ENCODE measurements around the gene CYP4F11. TPM values are rescaled to one million over a fixed set of nuclear protein-coding genes. Genes with fewer than 3 reads are reported as not detected.

The CYP4F11 gene
- total and polyA plus RNA-seq, 2 of the 4 experiments (the other 2 are of a cell fraction) = not detected

GRCh38 chr19:15936950-15937349, 2.6 kb upstream of the CYP4F11 start:
- in situ Hi-C loops (cut with MboI; ENCODE audit: low sequenced_read_pairs) = no loop called here
- ChIA-PET POLR2A (ENCODE audit: unreplicated experiment) (no interaction called here), CTCF (no interaction called here)
- no peaks in the 10 kb centered on the region for H3K36me3 ChIP-seq (ENCODE audit: control insufficient read depth, insufficient read depth, low read length)
- no peak overlapping the region for H3K4me2 ChIP-seq (ENCODE audit: low read depth, low read length)
- no peak overlapping the region for H2AK5ac ChIP-seq (ENCODE audit: low read depth, low read length)
- no peak overlapping the region for H3K4me3 ChIP-seq (ENCODE audit: insufficient read depth, low read depth, low read length)
- no peak overlapping the region for H3K9ac ChIP-seq (ENCODE audit: low read depth, low read length)
- no peak overlapping the region for H2BK20ac ChIP-seq (ENCODE audit: low read depth, low read length)
- dilution Hi-C loops (cut with HindIII; ENCODE audit: low sequenced_read_pairs, unreplicated experiment) = no loop called here
- no peak overlapping the region for H3K56ac ChIP-seq (ENCODE audit: extremely low read depth, insufficient read depth, low read length)
- H3K14ac ChIP-seq (replicated peaks; ENCODE audit: low read depth, low read length) = no peak overlapping the region
- no peaks in the 10 kb centered on the region for H4K20me1 ChIP-seq (ENCODE audit: insufficient read depth, low read length)
- ATAC-seq (ENCODE audit: low read depth) = no peak
- H2AK9ac ChIP-seq (replicated peaks; ENCODE audit: low read depth, low read length, poor library complexity) = no peak overlapping the region
- no peak for DNase-seq
- H2AFZ ChIP-seq (replicated peaks; ENCODE audit: low read length, poor library complexity) = no peak overlapping the region
- no TSS peak for BruUV-seq (replicated peaks)
- H3K9me1 ChIP-seq (ENCODE audit: insufficient read depth, low read length) = no peaks in the 10 kb centered on the region
- no peak overlapping the region for H2BK15ac ChIP-seq (ENCODE audit: low read depth, low read length)
- no peak overlapping the region for H4K8ac ChIP-seq (ENCODE audit: low read depth in 2 of 2, low read length in 2 of 2)
- no CpG with 5 or more reads among the region's 2 CpGs for WGBS, 2 experiments (ENCODE audit: extremely low coverage in 2 of 2, insufficient read length in 1 of 2)
- intact Hi-C loops (cut with micrococcal nuclease) = no loop called here
- H3K27ac ChIP-seq (ENCODE audit: insufficient read depth, low read length) = no peak overlapping the region
- H4K5ac ChIP-seq (ENCODE audit: low read depth, low read length) = no peak overlapping the region
- no peak overlapping the region for H3K4ac ChIP-seq (ENCODE audit: low read depth, low read length)
- no peak overlapping the region for H2BK5ac ChIP-seq (ENCODE audit: low read depth, low read length, poor library complexity, severe bottlenecking)
- no peak overlapping the region for H4K91ac ChIP-seq (ENCODE audit: insufficient read depth, low read depth, low read length)
- no peak overlapping the region for H3K18ac ChIP-seq (ENCODE audit: low read depth, low read length)
- H2BK120ac ChIP-seq (ENCODE audit: low read depth, low read length) = no peak overlapping the region
- H3K4me1 ChIP-seq (ENCODE audit: control insufficient read depth, insufficient read depth, low read length) = no peaks in the 10 kb centered on the region
- peaks cover 3% of the 10 kb centered on the region; the same call in 1 of the 2 replicates for H3K9me3 ChIP-seq (ENCODE audit: control insufficient read depth, insufficient read depth, low read length)
- H3K27me3 ChIP-seq (ENCODE audit: control insufficient read depth, insufficient read depth, low read length) = no peaks in the 10 kb centered on the region
- no peak overlapping the region for H3K23ac ChIP-seq (ENCODE audit: low read depth, low read length)
- H3K79me1 ChIP-seq (ENCODE audit: low read depth in 1 of 2, low read length in 2 of 2) = no peaks in the 10 kb centered on the region
- TF ChIP-seq RAD21 (IDR thresholded peaks at IDR 0.05; ENCODE audit: low read length) (no peak), POLR2A (IDR thresholded peaks at IDR 0.05; ENCODE audit: low read depth, low read length) (no peak), SMC3 (IDR thresholded peaks at IDR 0.05; ENCODE audit: low read depth, low read length) (no peak)

Data from IMR-90 (cell line).